GM18951 (cell line): ENCODE data around the gene TMC1.
"Not testable (repeated sequence)": the region's sequence is repeated elsewhere in the genome, so short reads cannot be mapped to it uniquely, and the experiment has no call there.

Source experiments
- POLR2A ChIP-seq: IDR thresholded peaks from 4 replicates; pipeline ENCODE4 v1.6.1; 2011; ENCODE audit warnings: mild to moderate bottlenecking; ENCODE audit not compliant: insufficient read length, insufficient read depth; ENCODE audit errors: extremely low read depth
- in situ Hi-C: fragments of 300-500 bp; cut with MboI; formaldehyde crosslinking; loops from one replicate; pipeline ENCODE4 v1.12.0; 2022; ENCODE audit warnings: low sequenced_read_pairs, mixed read lengths, inconsistent platforms; ENCODE audit not compliant: unreplicated experiment

The TMC1 gene

GRCh38 chr9:72521416-72521815 lies at the start of gene TMC1:
TMC1 (plus strand) TSS chr9:72521608; CDS start chr9:72648649, 127,041 bp downstream.
- in situ Hi-C loops = not testable (repeated sequence)

GRCh38 chr9:72473474-72474261 lies 47.7 kb upstream of the TMC1 start:
- in situ Hi-C loops = no loop called here
- TF ChIP-seq POLR2A = no peak

- in situ Hi-C loops = no loop called here
- TF ChIP-seq POLR2A = no peak
Measured at GRCh38 chr9:72474676-72475075, 46.7 kb upstream of the TMC1 start.

GRCh38 chr9:72476100-72476499 lies 45.3 kb upstream of the TMC1 start:
- TF ChIP-seq POLR2A = no peak
- in situ Hi-C loops = no loop called here

GRCh38 chr9:72476617-72477437 lies 44.6 kb upstream of the TMC1 start:
- no peak for TF ChIP-seq POLR2A
- in situ Hi-C loops = no loop called here

DNA sequence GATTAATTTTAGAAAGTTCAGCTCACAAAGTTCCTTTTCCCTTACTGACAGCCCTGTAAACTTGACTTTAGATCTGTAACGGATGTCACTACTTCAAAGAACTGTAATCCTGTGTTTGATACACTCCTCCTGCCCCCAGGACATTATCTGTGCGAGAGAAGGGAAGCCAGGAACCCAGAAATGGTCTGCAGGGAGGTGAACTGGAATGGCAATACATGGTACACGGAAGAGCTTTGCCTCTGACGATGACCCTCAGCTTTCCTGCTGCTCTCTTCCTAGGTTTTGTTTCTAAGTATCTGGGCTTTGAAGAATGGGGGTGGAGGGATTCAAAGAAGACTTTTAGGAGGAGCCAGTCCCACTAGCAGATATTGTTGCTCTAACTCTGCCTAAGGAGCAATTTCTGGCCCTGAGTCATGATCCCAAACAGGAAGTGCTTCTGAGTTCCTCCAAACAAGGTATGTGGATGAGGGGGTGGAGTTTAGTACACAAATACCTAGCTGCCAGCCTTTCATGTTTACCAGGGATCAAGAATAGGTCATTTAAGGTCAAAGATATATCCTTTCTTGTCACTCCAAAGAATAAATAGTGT lies 43.4 kb upstream of the TMC1 start:
- in situ Hi-C loops = no loop called here
- no peak for TF ChIP-seq POLR2A

- in situ Hi-C loops = no loop called here
- TF ChIP-seq POLR2A = no peak
Measured at GRCh38 chr9:72478966-72479365, 42.4 kb upstream of the TMC1 start.

DNA sequence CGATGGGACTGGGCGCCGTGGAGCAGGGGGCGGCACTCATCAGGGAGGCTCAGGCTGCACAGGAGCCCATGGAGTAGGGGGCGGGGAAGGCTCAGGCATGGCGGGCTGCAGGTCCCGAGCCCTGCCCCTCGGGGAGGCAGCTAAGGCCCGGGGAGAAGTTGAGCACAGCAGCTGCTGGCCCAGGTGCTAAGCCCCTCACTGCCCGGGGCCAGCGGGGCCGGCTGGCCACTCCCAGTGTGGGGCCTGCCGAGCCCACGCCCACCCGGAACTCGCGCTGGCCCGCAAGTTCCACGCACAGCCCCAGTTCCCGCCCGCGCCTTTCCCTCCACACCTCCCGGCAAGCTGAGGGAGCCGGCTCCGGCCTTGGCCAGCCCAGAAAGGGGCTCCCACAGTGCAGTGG lies 41.1 kb upstream of the TMC1 start:
- in situ Hi-C loops = not testable (repeated sequence)

GRCh38 chr9:72480921-72481320 lies 40.5 kb upstream of the TMC1 start:
- no peak for TF ChIP-seq POLR2A
- in situ Hi-C loops = no loop called here

DNA sequence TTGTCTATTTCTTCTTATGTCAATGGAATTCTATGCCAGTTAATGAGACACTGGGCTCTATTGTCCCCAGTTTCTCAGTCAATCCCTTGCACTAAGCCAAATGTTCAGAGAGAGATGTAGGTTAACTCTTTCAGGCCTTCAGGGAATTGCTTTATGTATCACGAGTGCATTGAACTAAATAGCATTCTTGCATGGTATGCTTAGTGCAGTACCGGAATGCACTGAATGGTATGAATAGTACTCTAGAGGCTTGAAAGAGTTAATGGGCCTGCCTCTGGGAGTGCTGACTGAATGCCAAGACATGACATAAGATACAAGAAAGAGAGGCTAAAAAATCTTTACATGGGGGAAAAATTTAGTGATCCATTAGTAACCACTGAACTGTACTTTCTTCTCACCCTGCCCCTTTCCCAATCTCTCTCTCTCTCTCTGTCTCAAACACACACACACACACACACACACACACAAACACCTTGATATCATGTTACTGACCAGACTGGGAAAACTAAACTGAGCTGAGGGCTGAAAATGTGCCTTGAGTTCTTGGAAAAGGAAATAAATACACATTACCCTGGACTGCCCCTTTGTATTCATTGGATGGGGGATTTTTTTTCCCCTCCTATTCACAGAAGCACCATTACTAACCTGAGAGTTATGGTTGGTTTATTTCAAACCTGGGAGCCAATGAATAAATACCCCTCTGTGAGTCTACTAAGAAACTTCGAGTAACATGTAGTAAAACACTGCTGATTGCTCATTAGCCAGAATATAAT lies 35.4 kb upstream of the TMC1 start:
- in situ Hi-C loops = no loop called here
- TF ChIP-seq POLR2A = no peak

- in situ Hi-C loops = no loop called here
- TF ChIP-seq POLR2A = no peak
Measured at GRCh38 chr9:72486594-72486955, 34.8 kb upstream of the TMC1 start.

- in situ Hi-C loops = not testable (repeated sequence)
Measured at GRCh38 chr9:72487665-72488064, 33.7 kb upstream of the TMC1 start.

DNA sequence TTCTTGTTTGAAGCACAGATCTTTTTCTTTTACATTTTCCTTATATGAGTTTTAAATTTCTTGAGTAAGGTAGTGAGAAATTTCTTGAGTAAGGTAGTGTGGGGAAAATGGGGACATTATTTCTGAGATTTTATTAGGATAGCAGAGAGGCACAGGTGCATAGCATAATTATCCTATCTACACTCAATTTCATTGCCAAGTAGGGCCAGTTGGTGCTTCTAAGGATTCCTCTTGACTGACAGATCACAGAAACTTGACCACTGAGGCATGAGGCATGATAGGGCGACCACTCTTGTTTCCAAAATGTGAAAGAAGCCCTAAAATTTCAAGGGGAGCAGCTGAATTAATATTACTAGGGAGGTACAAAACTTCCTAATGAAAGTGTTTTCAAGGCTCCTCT lies 31.4 kb upstream of the TMC1 start:
- no peak for TF ChIP-seq POLR2A
- in situ Hi-C loops = no loop called here
